DOHH2 (cell line): ENCODE data around the gene CARD10.

ENCODE experiments used
- H3F3A ChIP-seq: fragments of 200-600 bp; sonication (generic), shearing (Covaris generic); 2 replicates; pipeline ENCODE4 v1.6.0; 2016; ENCODE audit warnings: antibody characterized with exemption, mild to moderate bottlenecking; ENCODE audit not compliant: control insufficient read depth, insufficient read depth
- H3K27ac ChIP-seq: fragments of 200-600 bp; sonication (generic); 2 replicates; pipeline ENCODE4 v1.5.1; 2014; ENCODE audit warnings: low read depth, mild to moderate bottlenecking, low read length, moderate library complexity
- H3K27me3 ChIP-seq: fragments of 200-600 bp; sonication (generic); 2 replicates; pipeline ENCODE4 v1.6.1; 2014; ENCODE audit warnings: mild to moderate bottlenecking, low read length, mixed read lengths; ENCODE audit not compliant: control insufficient read depth
- H3K36me3 ChIP-seq: fragments of 200-600 bp; sonication (generic); 2 replicates; pipeline ENCODE4 v1.6.1; 2014; ENCODE audit warnings: mild to moderate bottlenecking, low read length, moderate library complexity, mixed read lengths; ENCODE audit not compliant: control insufficient read depth
- H3K4me1 ChIP-seq: fragments of 200-600 bp; sonication (generic); 2 replicates; pipeline ENCODE4 v1.6.1; 2014; ENCODE audit warnings: mild to moderate bottlenecking, low read length, mixed read lengths; ENCODE audit not compliant: control insufficient read depth
- H3K4me2 ChIP-seq: fragments of 200-600 bp; sonication (generic); 2 replicates; pipeline ENCODE4 v1.6.0; 2014; ENCODE audit warnings: mild to moderate bottlenecking, low read length, moderate library complexity
- H3K4me3 ChIP-seq: fragments of 200-600 bp; sonication (generic); 2 replicates; pipeline ENCODE4 v1.5.1; 2014; ENCODE audit warnings: mild to moderate bottlenecking, low read length, mixed read lengths
- H3K79me2 ChIP-seq: fragments of 200-600 bp; sonication (generic); 2 replicates; pipeline ENCODE4 v1.6.1; 2014; ENCODE audit warnings: mild to moderate bottlenecking, low read length, mixed read lengths; ENCODE audit not compliant: control insufficient read depth
- H3K9me2 ChIP-seq: fragments of 200-600 bp; sonication (generic); replicated peaks from 2 replicates; pipeline ENCODE4 v1.6.1; 2014; ENCODE audit warnings: mild to moderate bottlenecking, low read length, mixed read lengths; ENCODE audit not compliant: control insufficient read depth
- H3K9me3 ChIP-seq: fragments of 200-600 bp; sonication (generic); 2 replicates; pipeline ENCODE4 v1.6.1; 2014; ENCODE audit warnings: antibody characterized with exemption, low read length, mixed read lengths; ENCODE audit not compliant: control insufficient read depth, insufficient read depth
- H4K20me1 ChIP-seq: fragments of 200-600 bp; sonication (generic); 2 replicates; pipeline ENCODE4 v1.6.0; 2014; ENCODE audit warnings: low read depth, mild to moderate bottlenecking, antibody characterized with exemption, low read length, moderate library complexity; ENCODE audit not compliant: control insufficient read depth, insufficient read depth
- CTCF ChIP-seq: fragments of 200-600 bp; sonication (generic); IDR thresholded peaks from one replicate; pipeline ENCODE4 v1.5.1; 2014; ENCODE audit warnings: antibody characterized with exemption, mild to moderate bottlenecking, low read depth, low read length; ENCODE audit not compliant: poor library complexity, severe bottlenecking
- EZH2phosphoT487 ChIP-seq: fragments of 200-600 bp; sonication (generic); IDR thresholded peaks from 2 replicates; pipeline ENCODE4 v1.6.1; 2017; ENCODE audit warnings: borderline replicate concordance, mild to moderate bottlenecking, antibody characterized with exemption, low read length, moderate library complexity, mixed read lengths

Gene CARD10

GRCh38 chr22:37445501-37445900, 73.7 kb downstream of the CARD10 start:
- peaks cover 13% of the 10 kb centered on the region for H3K4me1 ChIP-seq
- H3F3A ChIP-seq = no peaks in the 10 kb centered on the region
- peaks cover 4% of the 10 kb centered on the region; the same call in 1 of the 2 replicates for H3K9me3 ChIP-seq
- H3K4me2 ChIP-seq = no peak overlapping the region
- H3K79me2 ChIP-seq = no peaks in the 10 kb centered on the region
- peaks cover 16% of the 10 kb centered on the region for H3K27me3 ChIP-seq
- H3K9me2 ChIP-seq = no peaks in the 10 kb centered on the region
- H4K20me1 ChIP-seq = no peaks in the 10 kb centered on the region
- H3K4me3 ChIP-seq = no peak overlapping the region
- no peak overlapping the region for H3K27ac ChIP-seq
- H3K36me3 ChIP-seq = no peaks in the 10 kb centered on the region
- TF ChIP-seq CTCF = no peak
- TF ChIP-seq EZH2phosphoT487 = no peak

GRCh38 chr22:37443977-37444376, 75.2 kb downstream of the CARD10 start:
- Histone ChIP-seq H3K27ac (no peak overlapping the region), H3K4me3 (no peak overlapping the region), H3K27me3 (peaks cover 18% of the 10 kb centered on the region), H3F3A (no peaks in the 10 kb centered on the region), H3K36me3 (no peaks in the 10 kb centered on the region), H3K9me3 (peaks cover 4% of the 10 kb centered on the region; the same call in 1 of the 2 replicates), H3K79me2 (no peaks in the 10 kb centered on the region), H3K9me2 (no peaks in the 10 kb centered on the region), H3K4me2 (no peak overlapping the region), H4K20me1 (no peaks in the 10 kb centered on the region), H3K4me1 (0 out of 2 replicates have a peak, but pooled peaks cover 3% of the 10 kb centered on the region)
- TF ChIP-seq CTCF = no peak
- TF ChIP-seq EZH2phosphoT487 = no peak

- H3K4me3 ChIP-seq = no peak overlapping the region
- no peak for TF ChIP-seq EZH2phosphoT487
- no peak for TF ChIP-seq CTCF
- H3K27me3 ChIP-seq = peaks cover 18% of the 10 kb centered on the region
- no peaks in the 10 kb centered on the region for H4K20me1 ChIP-seq
- H3K27ac ChIP-seq = no peak overlapping the region
- no peaks in the 10 kb centered on the region for H3F3A ChIP-seq
- H3K9me2 ChIP-seq = no peaks in the 10 kb centered on the region
- H3K79me2 ChIP-seq = no peaks in the 10 kb centered on the region
- H3K4me1 ChIP-seq = 0 out of 2 replicates have a peak, but pooled peaks cover 3% of the 10 kb centered on the region
- H3K4me2 ChIP-seq = no peak overlapping the region
- no peaks in the 10 kb centered on the region for H3K36me3 ChIP-seq
- H3K9me3 ChIP-seq = peaks cover 4% of the 10 kb centered on the region; the same call in 1 of the 2 replicates
Observed at GRCh38 chr22:37443086-37443485, 76.1 kb downstream of the CARD10 start.

GRCh38 chr22:37442537-37442936, 76.7 kb downstream of the CARD10 start:
- H3K79me2 ChIP-seq = no peaks in the 10 kb centered on the region
- no peak for TF ChIP-seq CTCF
- no peak for TF ChIP-seq EZH2phosphoT487
- no peak overlapping the region for H3K4me3 ChIP-seq

More at GRCh38 chr22:37442537-37442936, 76.7 kb downstream of the CARD10 start:
- Histone ChIP-seq H3K27ac (no peak overlapping the region), H3F3A (no peaks in the 10 kb centered on the region), H3K9me3 (peaks cover 4% of the 10 kb centered on the region; the same call in 1 of the 2 replicates), H3K36me3 (no peaks in the 10 kb centered on the region), H4K20me1 (no peaks in the 10 kb centered on the region), H3K9me2 (no peaks in the 10 kb centered on the region), H3K4me1 (0 out of 2 replicates have a peak, but pooled peaks cover 3% of the 10 kb centered on the region), H3K27me3 (peaks cover 14% of the 10 kb centered on the region), H3K4me2 (no peak overlapping the region)
